ENCODE measurements around the gene TXNIP. TPM values are rescaled to one million over a fixed set of nuclear protein-coding genes. Genes with fewer than 3 reads are reported as not detected.

Gene TXNIP
- total RNA-seq, 2 experiments from 2014 or later, result 130 to 134 TPM

DNA sequence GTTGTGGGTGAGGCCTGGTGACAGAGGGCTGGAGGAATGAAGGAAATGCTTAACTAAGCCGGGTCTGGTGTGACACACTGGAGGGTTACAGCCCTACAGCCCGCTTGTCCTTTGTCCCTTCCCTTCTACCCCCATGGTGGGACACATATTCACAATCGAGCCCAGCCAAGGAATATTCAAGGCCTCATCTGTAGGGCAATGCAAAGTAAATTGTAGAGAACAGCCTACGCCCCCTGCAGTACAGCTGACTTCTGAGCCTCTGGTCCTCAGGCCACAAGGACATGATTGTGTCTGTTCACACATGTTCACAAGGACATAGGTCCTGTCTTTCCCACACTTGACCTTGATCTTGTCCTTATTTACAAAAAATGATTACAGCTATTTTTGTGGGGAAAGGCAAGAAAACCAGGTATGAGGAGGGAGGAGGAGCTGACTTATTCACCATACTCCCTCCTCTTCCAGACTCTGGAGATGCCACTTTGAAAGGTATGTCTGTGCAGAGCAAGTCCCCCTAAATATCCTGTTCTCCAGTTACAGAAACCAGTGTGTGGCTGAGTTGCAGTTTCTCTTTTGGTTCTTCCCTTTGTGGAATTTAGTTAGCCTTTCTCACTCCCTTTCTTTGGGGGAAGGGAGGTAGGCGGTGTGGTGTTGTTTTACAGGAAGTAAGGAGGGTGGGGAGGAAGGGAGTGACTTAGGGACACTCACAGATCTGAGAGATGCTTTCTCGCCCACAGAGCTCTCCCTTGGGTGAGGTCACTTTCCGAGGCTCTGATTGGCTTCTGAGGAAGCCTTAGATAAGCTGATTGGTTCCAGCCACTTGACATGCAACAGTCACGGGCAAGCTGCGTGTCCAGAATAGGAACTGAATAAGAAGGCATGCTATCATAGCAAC lies 17.3 kb downstream of the TXNIP start:
- POLR2A ChIA-PET, result interaction anchor here (0.6 to 14.1 kb wide), 17 partner anchors 10 to 698 kb away, joined by 3 to 446 read pairs (median 5); partner anchors contain the start of genes ANKRD34A, LIX1L, PEX11B and POLR3GL
- H3K9me3 Mint-ChIP-seq, result no peaks in the 10 kb centered on the region
- intact Hi-C loops (cut with micrococcal nuclease), result loop anchor here (2.0 kb wide), 1 partner anchor 14 kb away; no protein-coding TSS in a partner anchor
- H3K4me3 Mint-ChIP-seq, result no peak overlapping the region
- DNase-seq (peak; percentile 95), ATAC-seq (peak; percentile 86)
- TF ChIP-seq, protein P1, sequence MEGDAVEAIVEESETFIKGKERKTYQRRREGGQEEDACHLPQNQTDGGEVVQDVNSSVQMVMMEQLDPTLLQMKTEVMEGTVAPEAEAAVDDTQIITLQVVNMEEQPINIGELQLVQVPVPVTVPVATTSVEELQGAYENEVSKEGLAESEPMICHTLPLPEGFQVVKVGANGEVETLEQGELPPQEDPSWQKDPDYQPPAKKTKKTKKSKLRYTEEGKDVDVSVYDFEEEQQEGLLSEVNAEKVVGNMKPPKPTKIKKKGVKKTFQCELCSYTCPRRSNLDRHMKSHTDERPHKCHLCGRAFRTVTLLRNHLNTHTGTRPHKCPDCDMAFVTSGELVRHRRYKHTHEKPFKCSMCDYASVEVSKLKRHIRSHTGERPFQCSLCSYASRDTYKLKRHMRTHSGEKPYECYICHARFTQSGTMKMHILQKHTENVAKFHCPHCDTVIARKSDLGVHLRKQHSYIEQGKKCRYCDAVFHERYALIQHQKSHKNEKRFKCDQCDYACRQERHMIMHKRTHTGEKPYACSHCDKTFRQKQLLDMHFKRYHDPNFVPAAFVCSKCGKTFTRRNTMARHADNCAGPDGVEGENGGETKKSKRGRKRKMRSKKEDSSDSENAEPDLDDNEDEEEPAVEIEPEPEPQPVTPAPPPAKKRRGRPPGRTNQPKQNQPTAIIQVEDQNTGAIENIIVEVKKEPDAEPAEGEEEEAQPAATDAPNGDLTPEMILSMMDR (IDR thresholded peaks at IDR 0.05), result no peak
- H3K27ac Mint-ChIP-seq, result no peak overlapping the region
- CTCF ChIA-PET, result interaction anchor here (0.9 to 8.7 kb wide), 17 partner anchors 13 to 134 kb away, joined by 3 to 247 read pairs (median 5); partner anchors contain the start of genes ANKRD34A, NUDT17, POLR3GL and RBM8A
- H3K36me3 Mint-ChIP-seq (ENCODE audit: low read depth), result no peaks in the 10 kb centered on the region
- peaks cover 41% of the 10 kb centered on the region for H3K4me1 Mint-ChIP-seq (ENCODE audit: low read depth)
- H3K27me3 Mint-ChIP-seq, result no peaks in the 10 kb centered on the region

DNA sequence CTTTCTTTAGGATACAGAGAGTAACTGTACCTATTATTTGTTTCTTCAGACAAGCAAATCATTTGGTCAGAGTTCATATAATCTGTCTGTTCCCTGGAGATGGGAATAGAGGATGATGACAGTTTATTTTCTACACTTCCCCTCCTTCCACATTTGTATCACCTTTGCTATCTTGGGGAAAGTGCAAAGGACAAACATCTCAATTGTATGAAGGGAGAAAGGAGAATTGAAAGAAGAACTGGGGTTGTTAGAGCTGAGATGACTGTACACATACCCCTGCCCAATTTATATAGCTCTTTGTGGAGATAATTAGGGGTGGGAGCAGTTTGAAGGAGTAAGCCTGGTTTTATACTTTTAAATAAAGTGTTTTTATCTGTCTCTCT lies 17.9 kb downstream of the TXNIP start:
- peaks cover 39% of the 10 kb centered on the region for H3K4me1 Mint-ChIP-seq (ENCODE audit: low read depth)
- TF ChIP-seq, protein P1 (IDR thresholded peaks at IDR 0.05), result no peak
- CTCF ChIA-PET, result interaction anchor here (0.9 to 8.7 kb wide), 14 partner anchors 12 to 152 kb away, joined by 3 to 247 read pairs (median 8); partner anchors contain the start of genes ANKRD34A, NUDT17, POLR3GL and RBM8A
- intact Hi-C loops (cut with micrococcal nuclease), result loop anchor here (2.0 kb wide), 1 partner anchor 14 kb away; no protein-coding TSS in a partner anchor
- DNase-seq (no peak), ATAC-seq (no peak)
- no peak overlapping the region for H3K27ac Mint-ChIP-seq
- H3K9me3 Mint-ChIP-seq, result no peaks in the 10 kb centered on the region
- POLR2A ChIA-PET, result interaction anchor here (1.1 to 14.1 kb wide), 13 partner anchors 10 to 154 kb away, joined by 3 to 446 read pairs (median 5); partner anchors contain the start of genes ANKRD34A, LIX1L, POLR3C and POLR3GL
- H3K4me3 Mint-ChIP-seq, result no peak overlapping the region
- H3K27me3 Mint-ChIP-seq, result no peaks in the 10 kb centered on the region
- H3K36me3 Mint-ChIP-seq (ENCODE audit: low read depth), result no peaks in the 10 kb centered on the region

DNA sequence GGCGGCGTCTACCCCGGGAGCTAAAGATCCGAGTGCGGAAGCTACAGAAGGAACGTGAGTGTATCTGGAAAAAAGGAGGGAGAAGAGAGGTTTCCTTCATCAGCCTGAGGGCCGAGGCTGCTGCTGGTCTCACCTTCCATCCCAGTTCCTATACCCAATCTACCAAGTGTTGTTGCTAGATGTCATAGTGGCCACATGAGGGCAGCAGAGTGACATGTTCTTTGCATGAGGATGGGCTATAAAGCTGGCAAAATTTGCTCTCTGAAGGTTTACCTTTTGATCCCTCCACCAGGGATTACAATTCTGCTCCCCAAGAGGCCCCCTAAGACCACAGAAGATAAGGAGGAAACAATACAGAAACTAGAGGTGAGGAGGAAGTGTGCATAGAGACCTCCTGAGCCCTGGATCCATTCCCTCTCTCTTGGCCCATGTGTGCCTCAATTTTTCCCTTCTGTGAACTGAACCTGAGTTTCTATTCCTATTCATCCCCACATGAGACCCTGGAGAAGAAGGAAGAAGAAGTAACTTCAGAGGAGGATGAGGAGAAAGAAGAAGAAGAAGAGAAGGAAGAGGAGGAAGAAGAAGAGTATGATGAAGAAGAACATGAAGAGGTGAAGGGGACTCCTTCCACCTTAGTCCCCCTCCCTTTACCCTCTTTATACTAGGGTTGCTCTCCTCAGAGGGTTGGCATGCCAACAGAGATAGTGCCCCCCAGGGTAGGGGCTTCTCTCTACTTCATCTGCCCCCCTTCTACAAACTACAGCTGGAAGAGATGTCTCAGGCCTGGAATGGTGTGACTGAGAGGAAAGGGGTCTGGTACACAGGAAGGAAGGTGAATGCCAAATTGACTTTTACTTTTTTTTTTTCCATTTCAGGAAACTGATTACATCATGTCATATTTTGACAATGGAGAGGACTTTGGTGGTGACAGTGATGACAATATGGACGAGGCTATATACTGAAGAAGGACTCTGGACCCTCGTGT lies 18.6 kb downstream of the TXNIP start:
- CTCF ChIA-PET, result interaction anchor here (0.6 to 8.7 kb wide), 31 partner anchors 12 to 152 kb away, joined by 3 to 247 read pairs (median 5); partner anchors contain the start of genes ANKRD34A, LIX1L, NUDT17 and PEX11B
- DNase-seq, result peak; percentile 90
- intact Hi-C loops (cut with micrococcal nuclease), result loop anchor here (1.0 to 2.0 kb wide), 2 partner anchors 15 to 30 kb away; no protein-coding TSS in a partner anchor
- ATAC-seq, result peak; percentile 40
- TF ChIP-seq, protein P1 (IDR thresholded peaks at IDR 0.05), result peak; percentile 82
- H3K27me3 Mint-ChIP-seq, result no peaks in the 10 kb centered on the region
- peaks cover 37% of the 10 kb centered on the region for H3K4me1 Mint-ChIP-seq (ENCODE audit: low read depth)
- H3K9me3 Mint-ChIP-seq, result no peaks in the 10 kb centered on the region
- no peak overlapping the region for H3K27ac Mint-ChIP-seq
- POLR2A ChIA-PET, result interaction anchor here (0.6 to 14.1 kb wide), 22 partner anchors 10 to 154 kb away, joined by 3 to 446 read pairs (median 5); partner anchors contain the start of genes ANKRD34A, ANKRD35, LIX1L and PEX11B
- no peaks in the 10 kb centered on the region for H3K36me3 Mint-ChIP-seq (ENCODE audit: low read depth)
- H3K4me3 Mint-ChIP-seq, result no peak overlapping the region

DNA sequence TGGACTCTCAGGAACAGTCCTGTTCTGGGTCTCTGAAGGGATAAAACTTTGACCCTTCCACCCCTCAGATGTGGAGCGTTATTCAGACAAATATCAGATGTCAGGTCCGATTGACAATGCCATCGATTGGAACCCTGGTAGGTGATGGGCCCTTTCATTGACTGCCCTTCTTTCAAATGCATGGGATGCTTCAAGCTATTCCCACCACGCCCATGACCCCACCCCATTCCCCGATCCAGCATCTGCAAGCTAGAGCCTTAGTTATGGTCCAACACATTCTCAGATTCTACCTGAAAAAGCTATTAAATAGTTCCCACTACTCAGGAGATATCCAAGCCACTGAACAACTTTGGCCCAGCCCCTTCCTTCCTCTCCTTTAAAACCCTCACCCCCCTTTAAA lies 19.4 kb downstream of the TXNIP start:
- POLR2A ChIA-PET, result interaction anchor here (0.6 to 14.1 kb wide), 14 partner anchors 9 to 92 kb away, joined by 3 to 446 read pairs (median 4); partner anchors contain the start of genes ANKRD34A, ANKRD35, LIX1L and PEX11B
- no peaks in the 10 kb centered on the region for H3K9me3 Mint-ChIP-seq
- DNase-seq (no peak), ATAC-seq (no peak)
- intact Hi-C loops (cut with micrococcal nuclease), result loop anchor here (1.0 kb wide), 1 partner anchor 30 kb away; no protein-coding TSS in a partner anchor
- no peak overlapping the region for H3K27ac Mint-ChIP-seq
- H3K36me3 Mint-ChIP-seq (ENCODE audit: low read depth), result no peaks in the 10 kb centered on the region
- H3K4me1 Mint-ChIP-seq (ENCODE audit: low read depth), result peaks cover 30% of the 10 kb centered on the region
- H3K4me3 Mint-ChIP-seq, result no peak overlapping the region
- CTCF ChIA-PET, result interaction anchor here (0.6 to 8.7 kb wide), 22 partner anchors 11 to 132 kb away, joined by 3 to 247 read pairs (median 6); partner anchors contain the start of genes ANKRD34A, LIX1L, NUDT17 and PEX11B
- H3K27me3 Mint-ChIP-seq, result no peaks in the 10 kb centered on the region
- TF ChIP-seq, protein P1 (IDR thresholded peaks at IDR 0.05), result no peak
